HCT116 (cell line): ENCODE results near the gene ARHGEF3.

Experiments
- CEBPB ChIP-seq: IDR thresholded peaks from 2 replicates; pipeline ENCODE4 v1.6.1; 2012; ENCODE audit warnings: low read depth
- EZH2 ChIP-seq: fragments of 200-600 bp; sonication (generic); IDR thresholded peaks from 2 replicates; pipeline ENCODE4 v1.6.1; 2017; ENCODE audit warnings: antibody characterized with exemption, mixed run types
- POLR2A ChIP-seq: IDR thresholded peaks from 2 replicates; pipeline ENCODE4 v1.7.0; 2011; ENCODE audit warnings: borderline replicate concordance; ENCODE audit not compliant: insufficient read depth, insufficient read length; ENCODE audit errors: extremely low read depth
- RAD21 ChIP-seq: IDR thresholded peaks from 2 replicates; pipeline ENCODE4 v1.6.1; 2012; ENCODE audit warnings: low read depth, mild to moderate bottlenecking
- TF ChIP-seq, protein P1 (sequence below): IDR thresholded peaks from 2 replicates; pipeline ENCODE4 v1.6.1; 2012; ENCODE audit warnings: low read depth
- TF ChIP-seq, protein P2 (sequence below), 3 experiments: fragments of 200-600 bp in 1 of 3; sonication (generic) in 1 of 3; IDR thresholded peaks in 2 of 3; conservative IDR thresholded peaks in 1 of 3; 2 replicates each; pipeline ENCODE4 v1.5.1; 2012 to 2017; ENCODE audit warnings: low read depth in 2 of 3, low read length in 2 of 3, antibody characterized with exemption in 1 of 3, borderline replicate concordance in 1 of 3, control low read depth in 1 of 3, mild to moderate bottlenecking in 1 of 3, mixed read lengths in 1 of 3, mixed run types in 1 of 3, moderate library complexity in 1 of 3; ENCODE audit not compliant: insufficient read depth in 1 of 3

GRCh38 chr3:56772952-56773938, 28.5 kb downstream of the ARHGEF3 start:
- TF ChIP-seq POLR2A (no peak), CEBPB (no peak), RAD21 (no peak), EZH2 (no peak)
- TF ChIP-seq, protein P1, sequence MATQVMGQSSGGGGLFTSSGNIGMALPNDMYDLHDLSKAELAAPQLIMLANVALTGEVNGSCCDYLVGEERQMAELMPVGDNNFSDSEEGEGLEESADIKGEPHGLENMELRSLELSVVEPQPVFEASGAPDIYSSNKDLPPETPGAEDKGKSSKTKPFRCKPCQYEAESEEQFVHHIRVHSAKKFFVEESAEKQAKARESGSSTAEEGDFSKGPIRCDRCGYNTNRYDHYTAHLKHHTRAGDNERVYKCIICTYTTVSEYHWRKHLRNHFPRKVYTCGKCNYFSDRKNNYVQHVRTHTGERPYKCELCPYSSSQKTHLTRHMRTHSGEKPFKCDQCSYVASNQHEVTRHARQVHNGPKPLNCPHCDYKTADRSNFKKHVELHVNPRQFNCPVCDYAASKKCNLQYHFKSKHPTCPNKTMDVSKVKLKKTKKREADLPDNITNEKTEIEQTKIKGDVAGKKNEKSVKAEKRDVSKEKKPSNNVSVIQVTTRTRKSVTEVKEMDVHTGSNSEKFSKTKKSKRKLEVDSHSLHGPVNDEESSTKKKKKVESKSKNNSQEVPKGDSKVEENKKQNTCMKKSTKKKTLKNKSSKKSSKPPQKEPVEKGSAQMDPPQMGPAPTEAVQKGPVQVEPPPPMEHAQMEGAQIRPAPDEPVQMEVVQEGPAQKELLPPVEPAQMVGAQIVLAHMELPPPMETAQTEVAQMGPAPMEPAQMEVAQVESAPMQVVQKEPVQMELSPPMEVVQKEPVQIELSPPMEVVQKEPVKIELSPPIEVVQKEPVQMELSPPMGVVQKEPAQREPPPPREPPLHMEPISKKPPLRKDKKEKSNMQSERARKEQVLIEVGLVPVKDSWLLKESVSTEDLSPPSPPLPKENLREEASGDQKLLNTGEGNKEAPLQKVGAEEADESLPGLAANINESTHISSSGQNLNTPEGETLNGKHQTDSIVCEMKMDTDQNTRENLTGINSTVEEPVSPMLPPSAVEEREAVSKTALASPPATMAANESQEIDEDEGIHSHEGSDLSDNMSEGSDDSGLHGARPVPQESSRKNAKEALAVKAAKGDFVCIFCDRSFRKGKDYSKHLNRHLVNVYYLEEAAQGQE: no peak
- TF ChIP-seq, protein P2, sequence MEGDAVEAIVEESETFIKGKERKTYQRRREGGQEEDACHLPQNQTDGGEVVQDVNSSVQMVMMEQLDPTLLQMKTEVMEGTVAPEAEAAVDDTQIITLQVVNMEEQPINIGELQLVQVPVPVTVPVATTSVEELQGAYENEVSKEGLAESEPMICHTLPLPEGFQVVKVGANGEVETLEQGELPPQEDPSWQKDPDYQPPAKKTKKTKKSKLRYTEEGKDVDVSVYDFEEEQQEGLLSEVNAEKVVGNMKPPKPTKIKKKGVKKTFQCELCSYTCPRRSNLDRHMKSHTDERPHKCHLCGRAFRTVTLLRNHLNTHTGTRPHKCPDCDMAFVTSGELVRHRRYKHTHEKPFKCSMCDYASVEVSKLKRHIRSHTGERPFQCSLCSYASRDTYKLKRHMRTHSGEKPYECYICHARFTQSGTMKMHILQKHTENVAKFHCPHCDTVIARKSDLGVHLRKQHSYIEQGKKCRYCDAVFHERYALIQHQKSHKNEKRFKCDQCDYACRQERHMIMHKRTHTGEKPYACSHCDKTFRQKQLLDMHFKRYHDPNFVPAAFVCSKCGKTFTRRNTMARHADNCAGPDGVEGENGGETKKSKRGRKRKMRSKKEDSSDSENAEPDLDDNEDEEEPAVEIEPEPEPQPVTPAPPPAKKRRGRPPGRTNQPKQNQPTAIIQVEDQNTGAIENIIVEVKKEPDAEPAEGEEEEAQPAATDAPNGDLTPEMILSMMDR (IDR thresholded peaks at IDR 0.05 in 2 of 3, conservative IDR thresholded peaks at IDR 0.05 in 1 of 3; ENCODE audit: borderline replicate concordance in 1 of 3, insufficient read depth in 1 of 3, low read depth in 2 of 3, low read length in 2 of 3): no peak
